DMS53 (cell line): ENCODE results near the gene TANC2.

Experiments used
- DNase-seq: peaks from one replicate; lab custom pipeline; 2025; lab: John Stamatoyannopoulos, UW

Gene TANC2

GRCh38 chr17:62965686-62966425 lies at the start of gene TANC2:
TANC2 (plus strand) TSS chr17:62966235; CDS start chr17:63009560, 43,325 bp downstream.
- peak; percentile 92 for DNase-seq

GRCh38 chr17:62916684-62917571 lies 49.1 kb upstream of the TANC2 start:
- DNase-seq: no peak

DNA sequence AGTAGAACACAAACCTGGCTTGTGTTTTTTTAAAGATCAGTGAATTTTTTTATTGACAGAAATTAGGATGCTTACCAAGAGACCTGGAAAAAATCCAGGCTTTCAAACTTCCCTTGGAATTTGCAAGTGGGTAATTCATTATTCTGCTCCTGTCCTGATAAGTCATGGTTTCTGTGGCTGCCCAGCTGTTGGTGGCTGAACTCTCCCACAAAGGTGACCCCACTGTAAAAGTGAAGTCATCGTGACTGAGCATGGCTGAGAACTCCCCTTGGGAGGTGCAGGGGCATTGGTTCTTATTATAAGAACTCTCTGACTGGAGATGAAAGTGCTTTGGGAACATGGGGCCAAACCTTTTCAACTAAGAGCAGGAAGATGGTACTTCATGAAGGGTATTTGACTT lies 46.6 kb upstream of the TANC2 start:
- DNase-seq: no peak

DNA sequence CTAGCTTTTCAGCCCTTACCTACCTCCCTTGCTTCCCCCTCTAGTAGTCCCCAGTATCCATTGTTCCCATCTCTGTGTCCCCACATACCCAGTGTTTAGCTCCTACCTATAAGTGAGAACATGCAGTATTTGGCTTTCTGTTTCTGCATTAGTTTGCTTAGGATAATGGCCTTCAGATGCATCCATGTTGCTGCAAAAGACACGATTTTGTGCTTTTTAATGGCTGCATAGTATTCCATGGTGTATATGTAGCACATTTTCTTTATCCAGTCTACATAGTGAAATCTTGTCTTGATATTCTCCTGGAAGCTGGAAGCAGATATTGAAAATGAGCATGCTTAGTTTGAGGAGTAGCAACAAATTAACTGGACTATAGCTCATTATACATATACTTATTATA lies 45.7 kb upstream of the TANC2 start:
- no peak for DNase-seq

DNA sequence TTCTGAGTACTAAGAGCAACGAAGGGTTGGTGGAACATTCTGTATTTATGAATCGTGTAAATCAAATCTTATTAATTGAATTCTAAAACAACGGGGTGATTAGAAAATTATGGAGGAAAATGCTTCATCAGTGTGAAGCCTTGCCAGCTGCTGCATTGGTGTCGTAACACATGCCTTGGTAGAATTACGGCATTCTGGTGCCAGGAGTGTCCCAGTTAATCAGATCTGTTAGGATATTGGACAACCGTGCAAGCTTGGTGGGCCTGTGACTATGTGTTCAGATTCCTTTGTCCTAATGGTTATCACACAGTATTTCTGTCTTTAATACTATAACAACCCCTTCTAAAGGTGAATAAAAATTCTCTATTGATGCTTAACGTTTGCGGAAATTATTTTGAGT lies 44.2 kb upstream of the TANC2 start:
- DNase-seq: no peak

DNA sequence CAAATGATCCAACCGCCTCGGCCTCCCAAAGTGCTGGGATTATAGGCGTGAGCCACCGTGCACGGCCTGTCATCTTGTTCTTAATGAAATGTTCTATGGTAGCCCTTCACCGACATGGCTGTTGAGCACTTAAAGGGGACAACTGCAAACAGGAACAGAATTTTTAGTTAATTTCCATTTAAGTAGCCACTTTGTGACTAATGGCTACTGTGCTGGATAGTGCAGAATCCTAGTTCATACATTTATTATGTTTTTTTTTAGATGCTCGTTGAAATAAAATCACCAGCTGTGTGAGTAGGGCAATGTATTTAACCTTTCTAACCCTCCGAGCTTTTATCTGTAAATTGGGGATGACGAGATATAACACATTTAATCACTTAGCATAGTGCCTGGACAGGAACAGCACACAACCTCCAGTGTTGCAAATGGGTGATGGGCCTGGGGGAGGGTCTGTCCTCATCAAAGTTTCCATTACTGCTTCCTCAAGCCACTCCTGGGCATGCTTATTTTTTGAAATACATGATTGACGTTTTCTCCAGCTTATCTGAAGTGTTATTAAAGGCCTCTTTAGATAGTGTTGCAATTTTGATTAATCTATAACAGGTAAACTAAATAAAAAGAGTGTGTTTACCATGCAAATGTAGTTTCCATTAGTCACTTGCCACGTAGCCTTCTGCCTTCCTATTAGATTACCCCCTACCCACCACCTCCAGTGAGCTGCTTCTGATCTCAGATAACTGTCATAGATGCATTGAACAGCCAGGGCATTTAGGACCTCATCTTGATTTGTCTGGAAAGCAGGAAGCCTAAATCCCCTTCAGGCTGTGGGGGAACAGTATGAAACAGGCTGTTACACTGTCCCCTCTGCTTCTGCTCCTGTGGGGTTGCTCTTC lies 42.5 kb upstream of the TANC2 start:
- DNase-seq: no peak

- no peak for DNase-seq
Observed at GRCh38 chr17:62925267-62925836, 40.7 kb upstream of the TANC2 start.

DNA sequence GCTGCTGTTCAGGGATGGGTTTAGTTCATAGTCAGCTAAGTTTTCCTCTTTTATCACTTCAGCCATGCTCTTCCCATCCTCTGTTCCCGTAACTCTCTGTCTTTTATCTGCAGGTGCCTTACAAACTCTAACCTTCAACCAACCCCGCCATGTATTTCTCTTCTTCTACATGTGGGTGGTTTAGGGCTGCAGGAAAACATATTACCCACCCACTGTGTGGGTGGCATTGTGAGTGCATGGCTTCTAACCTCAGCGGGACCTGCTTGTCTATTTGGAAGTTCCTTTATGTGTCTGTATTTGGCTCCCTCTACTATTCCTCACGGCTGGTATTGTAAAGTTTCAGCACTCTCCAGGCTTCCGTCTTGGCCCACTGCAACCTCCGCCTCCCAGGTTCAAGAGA lies 39.0 kb upstream of the TANC2 start:
- no peak for DNase-seq

DNA sequence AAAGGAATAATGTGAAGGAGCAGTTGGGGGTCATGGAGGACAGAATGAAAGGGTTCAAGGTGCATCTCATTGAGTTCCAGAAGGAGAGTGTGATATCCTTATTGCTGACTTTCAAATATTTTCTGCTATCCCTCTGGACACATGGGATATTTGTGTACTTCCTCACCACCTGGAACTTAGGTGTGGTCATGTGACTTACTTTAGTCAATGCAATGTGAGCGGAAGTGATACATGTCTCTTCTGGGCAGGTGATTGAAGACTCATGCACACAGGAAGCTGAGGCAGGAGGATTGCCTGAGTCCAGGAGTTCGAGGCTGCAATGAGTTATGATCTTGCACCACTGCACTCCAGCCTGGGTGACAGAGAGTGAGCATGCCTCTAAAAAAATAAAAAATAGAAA lies 36.7 kb upstream of the TANC2 start:
- peak; percentile 6 for DNase-seq

DNA sequence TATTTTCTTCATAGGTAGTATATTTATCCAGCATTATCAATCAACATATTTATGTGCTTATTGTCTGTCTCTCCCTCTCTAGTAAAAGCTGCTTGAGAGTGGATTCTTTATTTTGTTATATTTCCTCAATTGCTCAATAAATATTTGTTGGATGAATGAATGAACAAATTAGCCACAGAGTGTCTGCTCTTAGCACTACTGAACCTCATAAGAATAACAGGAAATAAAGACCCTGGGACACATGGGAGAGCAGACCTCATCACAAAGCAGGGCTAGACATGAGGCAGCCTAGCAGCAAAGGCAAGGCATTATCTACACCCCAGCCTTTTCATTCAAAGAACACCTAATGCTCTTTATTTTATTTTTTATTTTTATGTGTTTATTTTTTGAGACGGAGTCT lies 34.9 kb upstream of the TANC2 start:
- no peak for DNase-seq

- DNase-seq: peak; percentile 71
Observed at GRCh38 chr17:62933501-62934385, 32.3 kb upstream of the TANC2 start.

DNA sequence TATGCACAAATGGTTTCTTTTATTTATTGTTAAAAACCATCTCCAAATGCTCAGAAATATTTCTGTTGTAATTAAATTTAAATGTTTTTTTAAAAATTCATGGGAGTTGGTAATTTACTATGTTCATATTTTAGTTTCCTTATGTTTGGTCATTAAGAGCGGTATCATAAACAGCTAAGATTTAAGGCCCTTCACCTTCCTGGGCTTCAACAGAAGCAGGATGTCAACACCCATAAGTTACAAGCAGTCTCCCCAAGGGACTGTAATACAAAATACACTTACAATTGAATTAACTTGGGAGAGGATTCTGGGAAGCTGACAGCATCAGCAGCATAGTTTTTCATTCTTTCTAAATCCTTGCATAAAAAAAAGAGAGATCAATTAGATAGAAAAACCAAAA lies 30.9 kb upstream of the TANC2 start:
- no peak for DNase-seq

- DNase-seq: no peak
Observed at GRCh38 chr17:62935523-62935922, 30.5 kb upstream of the TANC2 start.

- DNase-seq: no peak
Observed at GRCh38 chr17:62937606-62938005, 28.4 kb upstream of the TANC2 start.

GRCh38 chr17:62941358-62941991 lies 24.6 kb upstream of the TANC2 start:
- peak; percentile 12 for DNase-seq

DNA sequence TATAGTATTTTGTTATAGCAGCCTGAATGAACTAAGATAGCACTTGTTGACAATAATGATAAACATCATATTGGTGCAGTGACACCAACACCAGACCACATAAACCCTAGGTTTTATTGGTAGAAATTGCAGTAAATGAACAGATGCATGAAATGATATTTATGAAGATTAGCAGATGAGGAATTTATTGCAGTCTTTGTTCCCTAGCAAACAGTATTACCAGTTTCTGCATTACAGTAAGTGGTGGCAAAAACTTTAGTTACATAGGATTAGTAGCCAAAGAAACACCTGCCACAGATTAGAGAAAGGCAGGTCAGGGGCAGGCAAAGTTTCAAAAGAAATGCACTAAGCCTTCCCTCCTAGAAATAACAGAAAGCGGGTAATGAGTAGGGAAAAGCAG lies 17.7 kb upstream of the TANC2 start:
- DNase-seq: no peak

- DNase-seq: no peak
Observed at GRCh38 chr17:62949036-62949435, 17.0 kb upstream of the TANC2 start.

GRCh38 chr17:62950067-62950466 lies 16.0 kb upstream of the TANC2 start:
- DNase-seq: no peak

GRCh38 chr17:62955841-62956352 lies 10.1 kb upstream of the TANC2 start:
- no peak for DNase-seq

GRCh38 chr17:62963296-62963695 lies 2.7 kb upstream of the TANC2 start:
- no peak for DNase-seq
